22Rv1 (cell line): ENCODE results near the gene CDA.

Source experiments
- ZFX ChIP-seq: fragments of 450-650 bp; IDR thresholded peaks from 2 replicates; pipeline ENCODE4 v1.6.1; 2017; ENCODE audit warnings: antibody characterized with exemption, borderline replicate concordance
- TF ChIP-seq, protein P1 (sequence below): fragments of 450-650 bp; IDR thresholded peaks from 2 replicates; pipeline ENCODE4 v1.5.1; 2017; ENCODE audit warnings: mild to moderate bottlenecking

GRCh38 chr1:20632386-20632785 is 43.5 kb downstream of the CDA start:
- TF ChIP-seq, protein P1, sequence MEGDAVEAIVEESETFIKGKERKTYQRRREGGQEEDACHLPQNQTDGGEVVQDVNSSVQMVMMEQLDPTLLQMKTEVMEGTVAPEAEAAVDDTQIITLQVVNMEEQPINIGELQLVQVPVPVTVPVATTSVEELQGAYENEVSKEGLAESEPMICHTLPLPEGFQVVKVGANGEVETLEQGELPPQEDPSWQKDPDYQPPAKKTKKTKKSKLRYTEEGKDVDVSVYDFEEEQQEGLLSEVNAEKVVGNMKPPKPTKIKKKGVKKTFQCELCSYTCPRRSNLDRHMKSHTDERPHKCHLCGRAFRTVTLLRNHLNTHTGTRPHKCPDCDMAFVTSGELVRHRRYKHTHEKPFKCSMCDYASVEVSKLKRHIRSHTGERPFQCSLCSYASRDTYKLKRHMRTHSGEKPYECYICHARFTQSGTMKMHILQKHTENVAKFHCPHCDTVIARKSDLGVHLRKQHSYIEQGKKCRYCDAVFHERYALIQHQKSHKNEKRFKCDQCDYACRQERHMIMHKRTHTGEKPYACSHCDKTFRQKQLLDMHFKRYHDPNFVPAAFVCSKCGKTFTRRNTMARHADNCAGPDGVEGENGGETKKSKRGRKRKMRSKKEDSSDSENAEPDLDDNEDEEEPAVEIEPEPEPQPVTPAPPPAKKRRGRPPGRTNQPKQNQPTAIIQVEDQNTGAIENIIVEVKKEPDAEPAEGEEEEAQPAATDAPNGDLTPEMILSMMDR = no peak
- no peak for TF ChIP-seq ZFX
